Keratinocyte (primary cell): ENCODE data around the gene TUBGCP6.

Experiments
- EZH2 ChIP-seq: IDR thresholded peaks from one replicate; pipeline ENCODE4 v1.6.1; 2012; ENCODE audit warnings: inconsistent platforms, mild to moderate bottlenecking, low read length, moderate library complexity
- TF ChIP-seq, protein P1 (sequence below), 3 experiments: IDR thresholded peaks in 1 of 3; conservative IDR thresholded peaks in 1 of 3; optimal IDR thresholded peaks in 1 of 3; 2 replicates in 2 of 3; 3 replicates in 1 of 3; pipeline versions ENCODE3 to v1.5.1; 2011; ENCODE audit warnings: low read length in 3 of 3, mild to moderate bottlenecking in 3 of 3, moderate library complexity in 2 of 3, control low read depth in 1 of 3, inconsistent platforms in 1 of 3; ENCODE audit not compliant: insufficient read depth in 2 of 3; ENCODE audit errors: extremely low read depth in 1 of 3

DNA sequence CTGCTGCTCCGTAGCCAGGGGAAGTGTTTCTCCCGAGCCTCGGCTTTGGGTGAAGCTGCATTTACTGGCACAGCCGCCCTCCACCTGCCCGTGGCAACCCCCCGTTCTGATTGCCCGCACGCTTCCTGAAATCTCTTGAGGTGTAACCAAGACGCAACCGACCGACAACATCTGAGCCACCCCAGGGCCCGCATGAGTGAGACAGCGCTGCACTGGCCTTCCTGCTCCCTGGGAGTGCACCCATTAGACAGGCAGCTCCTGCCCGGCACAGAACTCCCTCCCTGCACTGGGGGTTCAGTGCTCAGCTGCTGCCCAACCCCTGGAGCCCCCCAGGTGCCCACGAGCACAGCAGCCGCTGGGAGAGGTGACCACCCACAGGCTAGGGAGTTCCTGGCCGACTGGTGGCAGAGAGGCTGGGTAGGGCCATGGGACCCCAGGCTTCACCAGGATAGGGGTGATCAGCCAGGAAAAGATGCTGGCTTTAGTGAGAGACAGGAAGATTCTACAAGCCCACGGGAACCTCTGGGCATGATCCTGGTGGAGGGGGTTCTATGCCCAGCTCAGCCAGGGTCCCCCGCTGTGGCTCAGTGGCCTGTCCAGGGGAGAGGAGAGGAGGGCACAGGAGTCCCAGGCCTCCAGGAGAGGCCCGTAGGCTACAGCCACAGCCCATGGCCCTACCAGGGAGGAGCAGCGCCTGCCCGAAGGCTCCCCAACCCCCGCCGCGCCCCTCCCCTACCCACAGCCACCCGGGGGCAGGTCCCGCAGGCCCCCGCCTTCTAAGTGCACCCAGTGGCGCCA, 48.0 kb upstream of the TUBGCP6 start:
- TF ChIP-seq, protein P1, sequence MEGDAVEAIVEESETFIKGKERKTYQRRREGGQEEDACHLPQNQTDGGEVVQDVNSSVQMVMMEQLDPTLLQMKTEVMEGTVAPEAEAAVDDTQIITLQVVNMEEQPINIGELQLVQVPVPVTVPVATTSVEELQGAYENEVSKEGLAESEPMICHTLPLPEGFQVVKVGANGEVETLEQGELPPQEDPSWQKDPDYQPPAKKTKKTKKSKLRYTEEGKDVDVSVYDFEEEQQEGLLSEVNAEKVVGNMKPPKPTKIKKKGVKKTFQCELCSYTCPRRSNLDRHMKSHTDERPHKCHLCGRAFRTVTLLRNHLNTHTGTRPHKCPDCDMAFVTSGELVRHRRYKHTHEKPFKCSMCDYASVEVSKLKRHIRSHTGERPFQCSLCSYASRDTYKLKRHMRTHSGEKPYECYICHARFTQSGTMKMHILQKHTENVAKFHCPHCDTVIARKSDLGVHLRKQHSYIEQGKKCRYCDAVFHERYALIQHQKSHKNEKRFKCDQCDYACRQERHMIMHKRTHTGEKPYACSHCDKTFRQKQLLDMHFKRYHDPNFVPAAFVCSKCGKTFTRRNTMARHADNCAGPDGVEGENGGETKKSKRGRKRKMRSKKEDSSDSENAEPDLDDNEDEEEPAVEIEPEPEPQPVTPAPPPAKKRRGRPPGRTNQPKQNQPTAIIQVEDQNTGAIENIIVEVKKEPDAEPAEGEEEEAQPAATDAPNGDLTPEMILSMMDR (optimal IDR thresholded peaks at IDR 0.05 in 1 of 3, IDR thresholded peaks at IDR 0.05 in 1 of 3, conservative IDR thresholded peaks at IDR 0.05 in 1 of 3; ENCODE audit: extremely low read depth in 1 of 3, insufficient read depth in 2 of 3, low read length in 3 of 3): no peak
- no peak for TF ChIP-seq EZH2
